H9 (cell line): ENCODE measurements around the gene CAPZA2. TPM values are rescaled to one million over a fixed set of nuclear protein-coding genes. Genes with fewer than 3 reads are reported as not detected.

ENCODE experiments used
- DNase-seq: peaks from one replicate; pipeline ENCODE4 v3.0.0-alpha.2; 2017
- H2AFZ ChIP-seq: one replicate; pipeline ENCODE4 v1.6.1; 2013; ENCODE audit warnings: mild to moderate bottlenecking, low read length, control low read depth, moderate library complexity
- H2AK5ac ChIP-seq: 2 replicates; pipeline ENCODE4 v1.6.1; 2013; ENCODE audit warnings: low read length, control low read depth, mixed read lengths; ENCODE audit not compliant: insufficient read length
- H2BK120ac ChIP-seq: one replicate; pipeline ENCODE4 v1.6.1; 2013; ENCODE audit warnings: low read depth, mild to moderate bottlenecking, low read length, control low read depth, inconsistent platforms; ENCODE audit not compliant: poor library complexity, severe bottlenecking
- H2BK12ac ChIP-seq: 2 replicates; pipeline ENCODE4 v1.6.1; 2013; ENCODE audit warnings: low read length, control low read depth, mixed read lengths, low read depth; ENCODE audit not compliant: insufficient read length
- H2BK15ac ChIP-seq: 2 replicates; pipeline ENCODE4 v1.6.1; 2013; ENCODE audit warnings: low read depth, low read length, control low read depth
- H2BK20ac ChIP-seq: one replicate; pipeline ENCODE4 v1.6.1; 2013; ENCODE audit warnings: low read depth, mild to moderate bottlenecking, low read length, control low read depth, inconsistent platforms; ENCODE audit not compliant: poor library complexity, severe bottlenecking
- H2BK5ac ChIP-seq: 2 replicates; pipeline ENCODE4 v1.6.1; 2013; ENCODE audit warnings: low read length, control low read depth, mixed read lengths; ENCODE audit not compliant: insufficient read length
- H3K14ac ChIP-seq: 2 replicates; pipeline ENCODE4 v1.6.1; 2013; ENCODE audit warnings: low read length, control low read depth; ENCODE audit not compliant: insufficient read depth
- H3K18ac ChIP-seq: 2 replicates; pipeline ENCODE4 v1.6.1; 2013; ENCODE audit warnings: low read depth, mild to moderate bottlenecking, mixed read lengths, low read length, control low read depth; ENCODE audit not compliant: insufficient read length
- H3K23ac ChIP-seq: 2 replicates; pipeline ENCODE4 v1.6.1; 2013; ENCODE audit warnings: low read length, control low read depth, mixed read lengths, low read depth; ENCODE audit not compliant: insufficient read length
- H3K23me2 ChIP-seq: 2 replicates; pipeline ENCODE4 v1.6.1; 2013; ENCODE audit warnings: low read depth, mild to moderate bottlenecking, mixed read lengths, low read length, control low read depth; ENCODE audit not compliant: insufficient read length, poor library complexity, severe bottlenecking
- H3K27ac ChIP-seq: 2 replicates; pipeline ENCODE4 v1.5.1; 2013; ENCODE audit warnings: low read length, control low read depth, mixed read lengths, low read depth; ENCODE audit not compliant: insufficient read length
- H3K27me3 ChIP-seq: 2 replicates; pipeline ENCODE4 v1.6.1; 2013; ENCODE audit warnings: low read length, control low read depth, inconsistent platforms; ENCODE audit not compliant: insufficient read depth
- H3K4ac ChIP-seq: 2 replicates; pipeline ENCODE4 v1.6.1; 2013; ENCODE audit warnings: low read depth, mild to moderate bottlenecking, control low read depth, inconsistent platforms, low read length, moderate library complexity
- H3K4me1 ChIP-seq: 2 replicates; pipeline ENCODE4 v1.6.1; 2013; ENCODE audit warnings: low read length, control low read depth, inconsistent platforms; ENCODE audit not compliant: insufficient read depth
- H3K4me2 ChIP-seq: 2 replicates; pipeline ENCODE4 v1.6.1; 2013; ENCODE audit warnings: low read length, control low read depth, mixed read lengths; ENCODE audit not compliant: insufficient read length, insufficient read depth
- H3K56ac ChIP-seq: 2 replicates; pipeline ENCODE4 v1.6.1; 2013; ENCODE audit warnings: low read depth, mild to moderate bottlenecking, mixed read lengths, low read length, control low read depth; ENCODE audit not compliant: insufficient read length
- H3K79me1 ChIP-seq: 2 replicates; pipeline ENCODE4 v1.6.1; 2013; ENCODE audit warnings: low read depth, mild to moderate bottlenecking, moderate library complexity, low read length, control low read depth, inconsistent platforms; ENCODE audit not compliant: insufficient read depth, poor library complexity, severe bottlenecking
- H3K79me2 ChIP-seq: 2 replicates; pipeline ENCODE4 v1.6.1; 2013; ENCODE audit warnings: low read length, control low read depth, inconsistent platforms; ENCODE audit not compliant: insufficient read depth
- H3K9ac ChIP-seq: 2 replicates; pipeline ENCODE4 v1.6.1; 2013; ENCODE audit warnings: low read length, control low read depth, mixed read lengths; ENCODE audit not compliant: insufficient read length; ENCODE audit errors: extremely low read depth
- H3K9me3 ChIP-seq: one replicate; pipeline ENCODE4 v1.6.1; 2013; ENCODE audit warnings: low read depth, low read length, inconsistent platforms; ENCODE audit not compliant: control insufficient read depth
- H3T11ph ChIP-seq: one replicate; pipeline ENCODE4 v1.6.1; 2013; ENCODE audit warnings: mild to moderate bottlenecking, low read length, control low read depth, inconsistent platforms
- H4K20me1 ChIP-seq: one replicate; pipeline ENCODE4 v1.6.1; 2013; ENCODE audit not compliant: control insufficient read depth, insufficient read length, insufficient read depth
- H4K5ac ChIP-seq: 2 replicates; pipeline ENCODE4 v1.6.1; 2013; ENCODE audit warnings: low read depth, mild to moderate bottlenecking, mixed read lengths, low read length, control low read depth; ENCODE audit not compliant: insufficient read length
- H4K8ac ChIP-seq: replicated peaks from 2 replicates; pipeline ENCODE4 v1.6.1; 2013; ENCODE audit warnings: low read length, control low read depth, mixed read lengths, low read depth; ENCODE audit not compliant: insufficient read length
- H4K91ac ChIP-seq: 2 replicates; pipeline ENCODE4 v1.6.1; 2013; ENCODE audit warnings: low read depth, mild to moderate bottlenecking, moderate library complexity, mixed read lengths, low read length, control low read depth; ENCODE audit not compliant: insufficient read length
- H3K27ac Mint-ChIP-seq, 3 experiments: 2 replicates in 2 of 3; 3 replicates in 1 of 3; pipeline ENCODE4 v1.8.0; 2020 to 2021; ENCODE audit warnings: mixed read lengths in 3 of 3, mild to moderate bottlenecking in 1 of 3, moderate library complexity in 1 of 3
- H3K27me3 Mint-ChIP-seq: 2 replicates; pipeline ENCODE4 v1.8.0; 2021; ENCODE audit warnings: low read depth, mild to moderate bottlenecking, moderate library complexity, mixed read lengths
- H3K36me3 Mint-ChIP-seq, 3 experiments: 2 replicates in 2 of 3; 3 replicates in 1 of 3; pipeline ENCODE4 v1.8.0; 2020 to 2021; ENCODE audit warnings: low read depth in 3 of 3, mixed read lengths in 3 of 3; ENCODE audit not compliant: insufficient read depth in 1 of 3
- H3K4me1 Mint-ChIP-seq, 2 experiments: 2 replicates each; pipeline ENCODE4 v1.8.0; 2020; ENCODE audit warnings: mixed read lengths in 2 of 2
- H3K4me3 Mint-ChIP-seq, 2 experiments: 2 replicates in 1 of 2; 3 replicates in 1 of 2; pipeline ENCODE4 v1.8.0; 2020 to 2021; ENCODE audit warnings: mild to moderate bottlenecking in 2 of 2, mixed read lengths in 2 of 2, moderate library complexity in 1 of 2
- H3K9me3 Mint-ChIP-seq, 2 experiments: 2 replicates in 1 of 2; 3 replicates in 1 of 2; pipeline ENCODE4 v1.8.0; 2020; ENCODE audit warnings: mild to moderate bottlenecking in 2 of 2, mixed read lengths in 2 of 2, moderate library complexity in 1 of 2
- CTCF ChIP-seq: fragments of 200-600 bp; sonication (generic); conservative IDR thresholded peaks from 3 replicates; pipeline ENCODE4 v1.8.0; 2021; ENCODE audit warnings: antibody characterized with exemption, mild to moderate bottlenecking
- WGBS: extraction: QIAGEN DNeasy Blood & Tissue Kit; methylation state at CpG from one replicate; pipeline ENCODE4 v1.1.7; 2013; ENCODE audit warnings: missing lambda C conversion rate, low lambda C conversion rate, mixed read lengths; ENCODE audit not compliant: insufficient read length; ENCODE audit errors: extremely low coverage; 5-methylcytosine and 5-hydroxymethylcytosine counted together
- total RNA-seq: library from RNA; stranded (reverse); gene quantifications from 2 replicates; pipeline ENCODE4 v1.2.1, GENCODE V29; 2021

CAPZA2 gene
- total RNA-seq, 1 experiment from 2014 or later, result 131 TPM

DNA sequence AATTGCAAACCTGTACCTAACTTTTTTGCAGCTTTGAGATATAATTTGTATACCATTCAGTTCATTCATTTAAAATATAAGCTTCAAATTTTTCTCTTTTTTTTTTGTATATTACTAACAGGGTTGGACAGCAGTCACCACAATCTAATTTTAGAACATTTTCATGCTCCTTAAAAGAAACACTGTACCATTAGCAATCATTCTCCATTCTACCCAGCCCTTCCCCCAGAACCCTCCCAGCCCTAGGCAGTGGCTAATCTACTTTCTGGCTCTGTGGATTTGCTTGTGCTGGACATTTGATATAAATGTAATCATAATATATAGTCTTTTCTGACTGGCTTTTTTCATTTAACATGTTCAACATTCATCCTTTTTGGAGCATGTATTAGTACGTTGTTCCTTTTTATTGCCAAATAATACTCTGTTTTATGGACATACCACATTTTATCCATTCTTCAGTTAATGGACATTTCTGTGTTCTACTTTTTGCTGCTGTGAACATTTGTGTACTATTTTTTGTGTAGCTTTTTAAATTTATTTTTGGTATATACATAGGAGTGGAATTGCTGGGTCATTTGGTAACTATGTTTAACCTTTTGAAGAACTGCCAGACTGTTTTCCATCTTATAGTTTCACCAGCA is 50.0 kb downstream of the CAPZA2 start:
- Mint-ChIP-seq H3K36me3 (peaks cover 36 to 71% (median 71%) of the 10 kb centered on the region in 3 experiments), H3K9me3 (no peaks in the 10 kb centered on the region)

More for the DNA sequence above, 50.0 kb downstream of the CAPZA2 start:
- Histone ChIP-seq H3K4me1 (no peaks in the 10 kb centered on the region), H3K23me2 (no peaks in the 10 kb centered on the region), H2BK5ac (no peak overlapping the region), H3K27ac (no peak overlapping the region), H3K9ac (no peak overlapping the region), H4K20me1 (no peaks in the 10 kb centered on the region), H3K4ac (no peak overlapping the region), H2BK120ac (no peak overlapping the region), H2AK5ac (no peak overlapping the region), H3K4me2 (no peak overlapping the region), H3K79me2 (no peaks in the 10 kb centered on the region), H3K79me1 (no peaks in the 10 kb centered on the region), H2BK12ac (no peak overlapping the region), H3K14ac (no peak overlapping the region), H2AFZ (no peak overlapping the region), H4K91ac (no peak overlapping the region), H3K9me3 (no peaks in the 10 kb centered on the region), H3K27me3 (no peaks in the 10 kb centered on the region), H2BK20ac (no peak overlapping the region), H2BK15ac (no peak overlapping the region), H4K8ac (no peak overlapping the region), H4K5ac (no peak overlapping the region), H3T11ph (no peak overlapping the region), H3K23ac (no peak overlapping the region), H3K18ac (no peak overlapping the region), H3K56ac (no peak overlapping the region)
- H3K4me3 Mint-ChIP-seq, result no peak overlapping the region
- TF ChIP-seq CTCF, result no peak
- no peak overlapping the region for H3K27ac Mint-ChIP-seq
- no CpG with 5 or more reads among the region's 1 CpG for WGBS
- H3K27me3 Mint-ChIP-seq, result no peaks in the 10 kb centered on the region
- no peak for DNase-seq
- H3K4me1 Mint-ChIP-seq, result no peaks in the 10 kb centered on the region
